ENCODE results near the gene TLE4.

GRCh38 chr9:79663300-79663699, 91.5 kb downstream of the TLE4 start:
- TF ChIP-seq CTCF (conservative IDR thresholded peaks at IDR 0.05; ENCODE audit: low read depth, low read length) (no peak), CEBPB (IDR thresholded peaks at IDR 0.05; ENCODE audit: low read depth, low read length) (no peak), POLR2A (IDR thresholded peaks at IDR 0.05; ENCODE audit: low read depth, low read length) (no peak)

All from IMR-90 (cell line).